ENCODE results near the gene NPY2R. TPM values are rescaled to one million over a fixed set of nuclear protein-coding genes. Genes with fewer than 3 reads are reported as not detected.

NPY2R gene
- polyA plus RNA-seq, 3 donors: not detected

DNA sequence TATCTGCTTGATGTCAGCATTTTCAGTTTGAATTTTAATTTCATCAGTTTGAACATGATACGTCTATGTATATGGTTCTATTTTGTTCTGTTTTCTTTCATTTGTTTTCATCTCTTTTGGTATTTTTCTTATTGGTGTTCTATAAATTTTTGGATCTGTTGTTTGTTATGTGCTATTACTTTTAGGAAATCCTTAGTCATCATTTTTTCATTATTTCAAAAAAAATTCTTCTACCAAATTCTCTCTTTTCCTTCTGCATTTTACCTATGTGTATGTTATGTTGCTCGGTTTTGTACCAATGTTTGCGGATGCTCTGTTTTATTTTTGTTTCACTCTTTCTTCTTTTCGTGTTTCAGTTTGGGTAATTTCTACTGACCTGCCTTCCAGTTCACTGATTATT is 32.8 kb downstream of the NPY2R start:
- Histone ChIP-seq H3K9ac (ENCODE audit: insufficient read depth, low read length, poor library complexity, severe bottlenecking) (no peak overlapping the region), H2AFZ (ENCODE audit: insufficient read depth, low read depth, low read length, poor library complexity, severe bottlenecking) (no peak overlapping the region), H4K20me1 (ENCODE audit: insufficient read depth, low read length) (no peaks in the 10 kb centered on the region), H3K9me3 (replicated peaks in 1 of 2; ENCODE audit: control insufficient read depth in 1 of 2, insufficient read depth in 1 of 2, low read length in 2 of 2) (peaks cover 0 to 5% of the 10 kb centered on the region in 2 donors), H3K4me1 (ENCODE audit: control insufficient read depth in 1 of 2, insufficient read depth in 2 of 2, low read length in 2 of 2) (no peaks in the 10 kb centered on the region), H3K79me2 (ENCODE audit: insufficient read depth, low read length) (no peaks in the 10 kb centered on the region), H3K27me3 (ENCODE audit: control insufficient read depth in 2 of 2, insufficient read depth in 2 of 2, low read length in 2 of 2) (no peaks in the 10 kb centered on the region), H3K4me2 (replicated peaks; ENCODE audit: extremely low read depth, low read length, poor library complexity, severe bottlenecking) (no peak overlapping the region), H3K27ac (ENCODE audit: low read depth in 1 of 2, low read length in 2 of 2) (no peak overlapping the region), H3K4me3 (replicated peaks in 1 of 3; ENCODE audit: low read depth in 2 of 3, low read length in 3 of 3) (no peak overlapping the region), H3K36me3 (replicated peaks in 1 of 2; ENCODE audit: control insufficient read depth in 1 of 2, insufficient read depth in 2 of 2, low read length in 2 of 2) (no peaks in the 10 kb centered on the region)
- Mint-ChIP-seq H3K36me3 (no peaks in the 10 kb centered on the region), H3K4me3 (no peak overlapping the region), H3K27ac (no peak overlapping the region), H3K27me3 (ENCODE audit: low read depth in 3 of 3) (peaks cover 0 to 1% (median 0%) of the 10 kb centered on the region in 3 donors), H3K9me3 (peaks cover 0 to 9% (median 2%) of the 10 kb centered on the region in 7 donors), H3K4me1 (no peaks in the 10 kb centered on the region)
- intact Hi-C loops (cut with micrococcal nuclease): no loop called here
- TF ChIP-seq, protein P1, sequence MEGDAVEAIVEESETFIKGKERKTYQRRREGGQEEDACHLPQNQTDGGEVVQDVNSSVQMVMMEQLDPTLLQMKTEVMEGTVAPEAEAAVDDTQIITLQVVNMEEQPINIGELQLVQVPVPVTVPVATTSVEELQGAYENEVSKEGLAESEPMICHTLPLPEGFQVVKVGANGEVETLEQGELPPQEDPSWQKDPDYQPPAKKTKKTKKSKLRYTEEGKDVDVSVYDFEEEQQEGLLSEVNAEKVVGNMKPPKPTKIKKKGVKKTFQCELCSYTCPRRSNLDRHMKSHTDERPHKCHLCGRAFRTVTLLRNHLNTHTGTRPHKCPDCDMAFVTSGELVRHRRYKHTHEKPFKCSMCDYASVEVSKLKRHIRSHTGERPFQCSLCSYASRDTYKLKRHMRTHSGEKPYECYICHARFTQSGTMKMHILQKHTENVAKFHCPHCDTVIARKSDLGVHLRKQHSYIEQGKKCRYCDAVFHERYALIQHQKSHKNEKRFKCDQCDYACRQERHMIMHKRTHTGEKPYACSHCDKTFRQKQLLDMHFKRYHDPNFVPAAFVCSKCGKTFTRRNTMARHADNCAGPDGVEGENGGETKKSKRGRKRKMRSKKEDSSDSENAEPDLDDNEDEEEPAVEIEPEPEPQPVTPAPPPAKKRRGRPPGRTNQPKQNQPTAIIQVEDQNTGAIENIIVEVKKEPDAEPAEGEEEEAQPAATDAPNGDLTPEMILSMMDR (IDR thresholded peaks at IDR 0.05): no peak
- DNase-seq: no peak
- no CpG with 5 or more reads among the region's 4 CpGs for WGBS (ENCODE audit: insufficient coverage)

DNA sequence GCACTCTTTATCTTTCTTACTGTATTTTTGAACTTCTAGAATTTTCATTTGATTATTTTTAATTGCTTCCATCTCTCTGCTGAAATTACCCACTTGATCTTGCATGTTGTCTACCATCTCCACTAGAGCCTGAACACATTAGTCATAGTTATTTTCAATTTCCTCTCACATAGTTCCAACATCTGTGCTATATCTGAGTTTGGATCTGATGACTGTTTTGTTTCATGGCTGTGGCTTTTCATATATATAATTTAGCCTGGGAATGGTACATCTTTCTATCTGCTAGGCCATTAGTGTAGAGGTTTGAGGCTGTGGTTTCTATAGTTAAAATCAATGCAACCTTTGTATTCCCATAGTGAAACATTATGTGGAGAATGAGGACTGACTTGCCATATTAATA is 33.2 kb downstream of the NPY2R start:
- no peaks in the 10 kb centered on the region for H3K79me2 ChIP-seq (ENCODE audit: insufficient read depth, low read length)
- H3K36me3 Mint-ChIP-seq: no peaks in the 10 kb centered on the region
- no peaks in the 10 kb centered on the region for H3K27me3 ChIP-seq (ENCODE audit: control insufficient read depth in 2 of 2, insufficient read depth in 2 of 2, low read length in 2 of 2)
- H2AFZ ChIP-seq (ENCODE audit: insufficient read depth, low read depth, low read length, poor library complexity, severe bottlenecking): no peak overlapping the region
- H3K36me3 ChIP-seq (replicated peaks in 1 of 2; ENCODE audit: control insufficient read depth in 1 of 2, insufficient read depth in 2 of 2, low read length in 2 of 2): no peaks in the 10 kb centered on the region
- no peak overlapping the region for H3K4me3 Mint-ChIP-seq
- no peak overlapping the region for H3K9ac ChIP-seq (ENCODE audit: insufficient read depth, low read length, poor library complexity, severe bottlenecking)
- no peaks in the 10 kb centered on the region for H3K4me1 Mint-ChIP-seq
- H3K9me3 Mint-ChIP-seq: peaks cover 0 to 6% (median 2%) of the 10 kb centered on the region in 7 donors
- no peaks in the 10 kb centered on the region for H3K4me1 ChIP-seq (ENCODE audit: control insufficient read depth in 1 of 2, insufficient read depth in 2 of 2, low read length in 2 of 2)
- H3K27ac Mint-ChIP-seq: no peak overlapping the region
- DNase-seq: no peak
- no peak overlapping the region for H3K4me2 ChIP-seq (replicated peaks; ENCODE audit: extremely low read depth, low read length, poor library complexity, severe bottlenecking)
- TF ChIP-seq, protein P1 (IDR thresholded peaks at IDR 0.05): no peak
- H3K27ac ChIP-seq (ENCODE audit: low read depth in 1 of 2, low read length in 2 of 2): no peak overlapping the region
- H3K27me3 Mint-ChIP-seq (ENCODE audit: low read depth in 3 of 3): no peaks in the 10 kb centered on the region
- peaks cover 0 to 4% of the 10 kb centered on the region in 2 donors for H3K9me3 ChIP-seq (replicated peaks in 1 of 2; ENCODE audit: control insufficient read depth in 1 of 2, insufficient read depth in 1 of 2, low read length in 2 of 2)
- no peaks in the 10 kb centered on the region for H4K20me1 ChIP-seq (ENCODE audit: insufficient read depth, low read length)
- intact Hi-C loops (cut with micrococcal nuclease): no loop called here
- no peak overlapping the region for H3K4me3 ChIP-seq (replicated peaks in 1 of 3; ENCODE audit: low read depth in 2 of 3, low read length in 3 of 3)

Data from CD14-positive monocyte (primary cell).